ENCODE measurements around the gene KCNG2.

- TF ChIP-seq EZH2 (IDR thresholded peaks at IDR 0.05; ENCODE audit: borderline replicate concordance) (no peak), CTCF (IDR thresholded peaks at IDR 0.05; ENCODE audit: poor library complexity) (no peak)
Measured at GRCh38 chr18:79800371-79801180, 2.8 kb downstream of the KCNG2 start.
